HG03196 (cell line): ENCODE data around the gene PNPO.

ENCODE experiments used
- ATAC-seq: cut with Tn5 transposase; IDR thresholded peaks from one replicate; pipeline ENCODE4 v1.9.1; 2021; ENCODE audit not compliant: unreplicated experiment

PNPO gene

GRCh38 chr17:47949197-47949759, 7.9 kb downstream of the PNPO start:
- peak; percentile 55 for ATAC-seq

- ATAC-seq: no peak
These were observed 8.6 kb downstream of the PNPO start for GRCh38 chr17:47949946-47950345.

- no peak for ATAC-seq
These were observed 9.1 kb downstream of the PNPO start for GRCh38 chr17:47950448-47950847.

GRCh38 chr17:47952171-47953021, 11.0 kb downstream of the PNPO start:
- no peak for ATAC-seq

- no peak for ATAC-seq
These were observed 12.5 kb downstream of the PNPO start for GRCh38 chr17:47953909-47954308.

- no peak for ATAC-seq
These were observed 14.4 kb downstream of the PNPO start for GRCh38 chr17:47955497-47956461.

- no peak for ATAC-seq
These were observed 15.6 kb downstream of the PNPO start for GRCh38 chr17:47956791-47957590.

GRCh38 chr17:47957591-47958490, 16.5 kb downstream of the PNPO start, which contains the start of gene PRR15L:
TSS of gene PRR15L (minus strand) at chr17:47957883. CDS start at chr17:47953234, 4,649 bp downstream.
- no peak for ATAC-seq

GRCh38 chr17:47959825-47960655, 18.7 kb downstream of the PNPO start:
- ATAC-seq: no peak

- ATAC-seq: no peak
These were observed 20.0 kb downstream of the PNPO start for GRCh38 chr17:47961406-47961805.

GRCh38 chr17:47962901-47963300, 21.5 kb downstream of the PNPO start:
- ATAC-seq: no peak

- ATAC-seq: no peak
These were observed 23.5 kb downstream of the PNPO start for GRCh38 chr17:47964856-47965255.

- ATAC-seq: no peak
These were observed 24.7 kb downstream of the PNPO start for GRCh38 chr17:47966079-47966519.

- no peak for ATAC-seq
These were observed 26.4 kb downstream of the PNPO start for GRCh38 chr17:47967607-47968252.

GRCh38 chr17:47968836-47969235, 27.5 kb downstream of the PNPO start:
- no peak for ATAC-seq

- ATAC-seq: no peak
These were observed 28.8 kb downstream of the PNPO start for GRCh38 chr17:47969930-47970724.
